DOHH2 (cell line): ENCODE measurements around the gene HOXC9.

Experiments used
- H3F3A ChIP-seq: fragments of 200-600 bp; sonication (generic), shearing (Covaris generic); 2 replicates; pipeline ENCODE4 v1.6.0; 2016; ENCODE audit warnings: antibody characterized with exemption, mild to moderate bottlenecking; ENCODE audit not compliant: control insufficient read depth, insufficient read depth
- H3K27ac ChIP-seq: fragments of 200-600 bp; sonication (generic); 2 replicates; pipeline ENCODE4 v1.5.1; 2014; ENCODE audit warnings: low read depth, mild to moderate bottlenecking, low read length, moderate library complexity
- H3K27me3 ChIP-seq: fragments of 200-600 bp; sonication (generic); 2 replicates; pipeline ENCODE4 v1.6.1; 2014; ENCODE audit warnings: mild to moderate bottlenecking, low read length, mixed read lengths; ENCODE audit not compliant: control insufficient read depth
- H3K36me3 ChIP-seq: fragments of 200-600 bp; sonication (generic); 2 replicates; pipeline ENCODE4 v1.6.1; 2014; ENCODE audit warnings: mild to moderate bottlenecking, low read length, moderate library complexity, mixed read lengths; ENCODE audit not compliant: control insufficient read depth
- H3K4me1 ChIP-seq: fragments of 200-600 bp; sonication (generic); 2 replicates; pipeline ENCODE4 v1.6.1; 2014; ENCODE audit warnings: mild to moderate bottlenecking, low read length, mixed read lengths; ENCODE audit not compliant: control insufficient read depth
- H3K4me2 ChIP-seq: fragments of 200-600 bp; sonication (generic); 2 replicates; pipeline ENCODE4 v1.6.0; 2014; ENCODE audit warnings: mild to moderate bottlenecking, low read length, moderate library complexity
- H3K4me3 ChIP-seq: fragments of 200-600 bp; sonication (generic); 2 replicates; pipeline ENCODE4 v1.5.1; 2014; ENCODE audit warnings: mild to moderate bottlenecking, low read length, mixed read lengths
- H3K79me2 ChIP-seq: fragments of 200-600 bp; sonication (generic); 2 replicates; pipeline ENCODE4 v1.6.1; 2014; ENCODE audit warnings: mild to moderate bottlenecking, low read length, mixed read lengths; ENCODE audit not compliant: control insufficient read depth
- H3K9me2 ChIP-seq: fragments of 200-600 bp; sonication (generic); replicated peaks from 2 replicates; pipeline ENCODE4 v1.6.1; 2014; ENCODE audit warnings: mild to moderate bottlenecking, low read length, mixed read lengths; ENCODE audit not compliant: control insufficient read depth
- H3K9me3 ChIP-seq: fragments of 200-600 bp; sonication (generic); 2 replicates; pipeline ENCODE4 v1.6.1; 2014; ENCODE audit warnings: antibody characterized with exemption, low read length, mixed read lengths; ENCODE audit not compliant: control insufficient read depth, insufficient read depth
- H4K20me1 ChIP-seq: fragments of 200-600 bp; sonication (generic); 2 replicates; pipeline ENCODE4 v1.6.0; 2014; ENCODE audit warnings: low read depth, mild to moderate bottlenecking, antibody characterized with exemption, low read length, moderate library complexity; ENCODE audit not compliant: control insufficient read depth, insufficient read depth
- CTCF ChIP-seq: fragments of 200-600 bp; sonication (generic); IDR thresholded peaks from one replicate; pipeline ENCODE4 v1.5.1; 2014; ENCODE audit warnings: antibody characterized with exemption, mild to moderate bottlenecking, low read depth, low read length; ENCODE audit not compliant: poor library complexity, severe bottlenecking
- EZH2phosphoT487 ChIP-seq: fragments of 200-600 bp; sonication (generic); IDR thresholded peaks from 2 replicates; pipeline ENCODE4 v1.6.1; 2017; ENCODE audit warnings: borderline replicate concordance, mild to moderate bottlenecking, antibody characterized with exemption, low read length, moderate library complexity, mixed read lengths

HOXC9 gene

GRCh38 chr12:54024581-54025305 lies 24.8 kb downstream of the HOXC9 start:
- Histone ChIP-seq H3K4me2 (no peak overlapping the region), H3K79me2 (no peaks in the 10 kb centered on the region), H3K9me2 (no peaks in the 10 kb centered on the region), H3K4me1 (peaks cover 22% of the 10 kb centered on the region), H3F3A (0 out of 2 replicates have a peak, but pooled peaks cover 2% of the 10 kb centered on the region), H4K20me1 (no peaks in the 10 kb centered on the region), H3K4me3 (no peak overlapping the region), H3K27me3 (peaks cover 53% of the 10 kb centered on the region), H3K9me3 (no peaks in the 10 kb centered on the region), H3K36me3 (no peaks in the 10 kb centered on the region), H3K27ac (no peak overlapping the region)
- TF ChIP-seq CTCF (no peak), EZH2phosphoT487 (no peak)

GRCh38 chr12:54025499-54026405 lies 25.8 kb downstream of the HOXC9 start:
- H3K4me3 ChIP-seq, result no peak overlapping the region

GRCh38 chr12:54026640-54027441 lies 26.9 kb downstream of the HOXC9 start:
- TF ChIP-seq EZH2phosphoT487 (no peak), CTCF (no peak)
- Histone ChIP-seq H3K27me3 (peaks cover 69% of the 10 kb centered on the region), H3K4me2 (no peak overlapping the region), H4K20me1 (no peaks in the 10 kb centered on the region), H3F3A (0 out of 2 replicates have a peak, but pooled peaks cover 2% of the 10 kb centered on the region), H3K36me3 (no peaks in the 10 kb centered on the region), H3K4me1 (peaks cover 22% of the 10 kb centered on the region), H3K9me2 (no peaks in the 10 kb centered on the region), H3K4me3 (no peak overlapping the region), H3K9me3 (no peaks in the 10 kb centered on the region), H3K79me2 (no peaks in the 10 kb centered on the region), H3K27ac (no peak overlapping the region)

More at GRCh38 chr12:54025499-54026405, 25.8 kb downstream of the HOXC9 start:
- H3K9me2 ChIP-seq, result no peaks in the 10 kb centered on the region
- no peaks in the 10 kb centered on the region for H3K79me2 ChIP-seq
- H3K27me3 ChIP-seq, result peaks cover 61% of the 10 kb centered on the region
- TF ChIP-seq CTCF (no peak), EZH2phosphoT487 (no peak)
- no peaks in the 10 kb centered on the region for H3K36me3 ChIP-seq
- H3K4me1 ChIP-seq, result peaks cover 22% of the 10 kb centered on the region
- H3F3A ChIP-seq, result 0 out of 2 replicates have a peak, but pooled peaks cover 2% of the 10 kb centered on the region
- no peaks in the 10 kb centered on the region for H4K20me1 ChIP-seq
- no peak overlapping the region for H3K4me2 ChIP-seq
- no peaks in the 10 kb centered on the region for H3K9me3 ChIP-seq
- no peak overlapping the region for H3K27ac ChIP-seq
